HG03354 (cell line): ENCODE data around the gene PTPRQ.
"Not testable (repeated sequence)": the region's sequence is repeated elsewhere in the genome, so short reads cannot be mapped to it uniquely, and the experiment has no call there.

Experiments used
- ATAC-seq: cut with Tn5 transposase; IDR thresholded peaks from one replicate; pipeline ENCODE4 v1.9.1; 2021; ENCODE audit warnings: mild to moderate bottlenecking; ENCODE audit not compliant: unreplicated experiment, poor library complexity, severe bottlenecking

Gene PTPRQ

GRCh38 chr12:80461851-80462250 is 17.8 kb downstream of the PTPRQ start:
- ATAC-seq, result not testable (repeated sequence)

GRCh38 chr12:80469681-80470080 is 25.6 kb downstream of the PTPRQ start:
- ATAC-seq, result no peak

GRCh38 chr12:80470403-80470802 is 26.4 kb downstream of the PTPRQ start:
- no peak for ATAC-seq

GRCh38 chr12:80472236-80472635 is 28.2 kb downstream of the PTPRQ start:
- no peak for ATAC-seq

GRCh38 chr12:80472911-80473500 is 29.0 kb downstream of the PTPRQ start:
- ATAC-seq, result peak; percentile 79

- not testable (repeated sequence) for ATAC-seq
These were observed 33.6 kb downstream of the PTPRQ start for GRCh38 chr12:80477521-80478145.

GRCh38 chr12:80484746-80485145 is 40.7 kb downstream of the PTPRQ start:
- no peak for ATAC-seq

- ATAC-seq, result peak; percentile 56
These were observed 41.4 kb downstream of the PTPRQ start for GRCh38 chr12:80485222-80485987.

GRCh38 chr12:80490329-80490728 is 46.3 kb downstream of the PTPRQ start:
- ATAC-seq, result no peak

- ATAC-seq, result no peak
These were observed 47.1 kb downstream of the PTPRQ start for GRCh38 chr12:80491166-80491565.

- no peak for ATAC-seq
These were observed 49.4 kb downstream of the PTPRQ start for GRCh38 chr12:80493466-80493865.

- ATAC-seq, result no peak
These were observed 50.8 kb downstream of the PTPRQ start for GRCh38 chr12:80494836-80495235.

- no peak for ATAC-seq
These were observed 54.2 kb downstream of the PTPRQ start for GRCh38 chr12:80498059-80498728.

GRCh38 chr12:80504389-80505163 is 60.5 kb downstream of the PTPRQ start:
- ATAC-seq, result peak; percentile 63

GRCh38 chr12:80509781-80510556 is 65.9 kb downstream of the PTPRQ start:
- no peak for ATAC-seq

GRCh38 chr12:80512781-80513180 is 68.7 kb downstream of the PTPRQ start:
- no peak for ATAC-seq

- no peak for ATAC-seq
These were observed 69.2 kb downstream of the PTPRQ start for GRCh38 chr12:80513211-80513610.

- ATAC-seq, result no peak
These were observed 73.6 kb downstream of the PTPRQ start for GRCh38 chr12:80517655-80518054.

GRCh38 chr12:80531646-80532045 is 87.6 kb downstream of the PTPRQ start:
- ATAC-seq, result no peak
